H1 (cell line): Measurements from ENCODE around the gene FASTKD3. TPM values are rescaled to one million over a fixed set of nuclear protein-coding genes. Genes with fewer than 3 reads are reported as not detected.

Experiments
- CTCF ChIA-PET: fragments of 300-600 bp; sonication (Branson Sonifier 250); formaldehyde crosslinking; loops from one replicate; lab custom pipeline; 2021; ENCODE audit not compliant: partially characterized antibody; lab: Charles Lee
- POLR2A ChIA-PET: fragments of 300-600 bp; sonication (Branson Sonifier 250); formaldehyde crosslinking; loops from one replicate; lab custom pipeline; 2021; ENCODE audit warnings: inconsistent platforms; ENCODE audit not compliant: partially characterized antibody; lab: Charles Lee
- DNase-seq, 2 experiments: peaks; one replicate each; pipeline versions ENCODE4 v3.0.0 to v3.0.0-alpha.2; 2010 to 2022; ENCODE audit warnings: low spot score in 2 of 2, low read depth in 1 of 2, mixed read lengths in 1 of 2
- FAIRE-seq: peaks from 2 replicates; lab custom pipeline; 2011; peaks lifted over from hg19 to GRCh38; lab: Jason Lieb, UNC
- H2AFZ ChIP-seq: 2 replicates; pipeline ENCODE4 v1.8.1; 2012; ENCODE audit warnings: low read length, inconsistent platforms
- H2AK5ac ChIP-seq: 2 replicates; pipeline ENCODE4 v1.6.1; 2013; ENCODE audit warnings: low read depth, low read length
- H2BK120ac ChIP-seq: replicated peaks from 2 replicates; pipeline ENCODE3; 2013; ENCODE audit warnings: low read depth, low read length, inconsistent platforms
- H2BK12ac ChIP-seq: 2 replicates; pipeline ENCODE4 v1.6.1; 2013; ENCODE audit warnings: low read depth, low read length
- H2BK15ac ChIP-seq: 2 replicates; pipeline ENCODE4 v1.6.1; 2013; ENCODE audit warnings: low read length
- H2BK20ac ChIP-seq: 2 replicates; pipeline ENCODE4 v1.6.1; 2013; ENCODE audit warnings: low read length
- H2BK5ac ChIP-seq: 2 replicates; pipeline ENCODE4 v1.6.1; 2013; ENCODE audit warnings: low read depth, low read length
- H3K14ac ChIP-seq: 2 replicates; pipeline ENCODE4 v1.6.1; 2013; ENCODE audit warnings: inconsistent platforms; ENCODE audit not compliant: insufficient read length
- H3K18ac ChIP-seq: 2 replicates; pipeline ENCODE4 v1.6.1; 2013; ENCODE audit warnings: low read length; ENCODE audit errors: extremely low read depth
- H3K23ac ChIP-seq: 2 replicates; pipeline ENCODE4 v1.6.1; 2013; ENCODE audit warnings: inconsistent platforms; ENCODE audit not compliant: insufficient read length
- H3K23me2 ChIP-seq: 2 replicates; pipeline ENCODE4 v1.6.1; 2013; ENCODE audit warnings: low read depth, low read length
- H3K27ac ChIP-seq: 2 replicates; pipeline ENCODE4 v1.6.1; 2011; ENCODE audit warnings: low read depth, low read length, inconsistent platforms
- H3K27me3 ChIP-seq, 4 experiments: replicated peaks in 1 of 4; 1 replicate in 1 of 4; 2 replicates in 3 of 4; pipeline versions ENCODE4 v1.6.1 to v1.8.1; 2011 to 2013; ENCODE audit warnings: low read length in 3 of 4, mild to moderate bottlenecking in 3 of 4, inconsistent platforms in 2 of 4, mixed read lengths in 2 of 4, moderate library complexity in 1 of 4; ENCODE audit not compliant: control insufficient read depth in 3 of 4, insufficient read depth in 3 of 4; ENCODE audit errors: extremely low read depth in 1 of 4
- H3K36me3 ChIP-seq, 4 experiments: 2 replicates each; pipeline versions ENCODE4 v1.6.1 to v1.8.1; 2011 to 2013; ENCODE audit warnings: mild to moderate bottlenecking in 4 of 4, low read length in 3 of 4, moderate library complexity in 2 of 4, control low read depth in 1 of 4, inconsistent platforms in 1 of 4; ENCODE audit not compliant: insufficient read depth in 4 of 4, control insufficient read depth in 2 of 4
- H3K4ac ChIP-seq: replicated peaks from 2 replicates; pipeline ENCODE3; 2013; ENCODE audit warnings: low read length, low read depth, mixed read lengths, inconsistent platforms; ENCODE audit not compliant: insufficient read length
- H3K4me1 ChIP-seq, 4 experiments: replicated peaks in 1 of 4; 1 replicate in 1 of 4; 2 replicates in 3 of 4; pipeline versions ENCODE4 v1.6.1 to v1.8.1; 2011 to 2013; ENCODE audit warnings: low read length in 3 of 4, inconsistent platforms in 2 of 4, mixed read lengths in 1 of 4; ENCODE audit not compliant: insufficient read depth in 4 of 4, control insufficient read depth in 3 of 4
- H3K4me2 ChIP-seq, 2 experiments: 2 replicates each; pipeline versions ENCODE4 v1.6.1 to v1.8.1; 2011 to 2013; ENCODE audit warnings: low read depth in 2 of 2, low read length in 2 of 2, control low read depth in 1 of 2, inconsistent platforms in 1 of 2, mild to moderate bottlenecking in 1 of 2; ENCODE audit not compliant: insufficient read depth in 1 of 2
- H3K4me3 ChIP-seq, 4 experiments: fragments of 200-600, 300-600 bp in 1 of 4; sonication (generic), shearing (Covaris generic), sonication (Bioruptor Twin) in 1 of 4; 2 replicates each; pipeline versions ENCODE4 v1.5.1 to v1.8.1; 2011 to 2016; ENCODE audit warnings: low read length in 4 of 4, low read depth in 3 of 4, control low read depth in 2 of 4, inconsistent platforms in 2 of 4, mild to moderate bottlenecking in 2 of 4, mixed read lengths in 1 of 4, moderate library complexity in 1 of 4; ENCODE audit not compliant: insufficient read depth in 2 of 4; ENCODE audit errors: extremely low read depth in 1 of 4
- H3K56ac ChIP-seq: replicated peaks from 2 replicates; pipeline ENCODE3; 2013; ENCODE audit warnings: low read depth, mild to moderate bottlenecking, mixed read lengths, low read length, inconsistent platforms; ENCODE audit not compliant: insufficient read length
- H3K79me1 ChIP-seq: 2 replicates; pipeline ENCODE4 v1.6.1; 2013; ENCODE audit warnings: low read depth, low read length, control low read depth
- H3K79me2 ChIP-seq, 2 experiments: 2 replicates each; pipeline versions ENCODE4 v1.6.1 to v1.8.1; 2012 to 2013; ENCODE audit warnings: low read length in 2 of 2, mild to moderate bottlenecking in 2 of 2, inconsistent platforms in 1 of 2; ENCODE audit not compliant: insufficient read depth in 2 of 2, control insufficient read depth in 1 of 2
- H3K9ac ChIP-seq, 4 experiments: replicated peaks in 1 of 4; 1 replicate in 1 of 4; 2 replicates in 3 of 4; pipeline versions ENCODE4 v1.6.1 to v1.8.1; 2011 to 2013; ENCODE audit warnings: low read depth in 3 of 4, low read length in 3 of 4, control low read depth in 2 of 4, mild to moderate bottlenecking in 2 of 4, moderate library complexity in 2 of 4, inconsistent platforms in 1 of 4; ENCODE audit errors: extremely low read depth in 1 of 4
- H3K9me3 ChIP-seq, 2 experiments: 2 replicates each; pipeline versions ENCODE4 v1.6.1 to v1.8.1; 2012 to 2013; ENCODE audit warnings: mild to moderate bottlenecking in 2 of 2, moderate library complexity in 2 of 2, control low read depth in 1 of 2, inconsistent platforms in 1 of 2, low read depth in 1 of 2, low read length in 1 of 2, mixed read lengths in 1 of 2; ENCODE audit not compliant: insufficient read depth in 2 of 2
- H4K20me1 ChIP-seq, 2 experiments: replicated peaks in 1 of 2; 2 replicates each; pipeline versions ENCODE3 to v1.8.1; 2011 to 2013; ENCODE audit warnings: inconsistent platforms in 2 of 2, low read length in 2 of 2, mild to moderate bottlenecking in 1 of 2; ENCODE audit not compliant: insufficient read depth in 2 of 2, control insufficient read depth in 1 of 2
- H4K5ac ChIP-seq: 2 replicates; pipeline ENCODE4 v1.6.1; 2013; ENCODE audit warnings: low read length, low read depth, mixed read lengths, inconsistent platforms; ENCODE audit not compliant: insufficient read length
- H4K8ac ChIP-seq: 2 replicates; pipeline ENCODE4 v1.8.0; 2013; ENCODE audit warnings: mild to moderate bottlenecking, moderate library complexity, low read length, inconsistent platforms; ENCODE audit not compliant: insufficient read depth; ENCODE audit errors: extremely low read depth
- H4K91ac ChIP-seq: replicated peaks from 2 replicates; pipeline ENCODE3; 2013; ENCODE audit warnings: low read length, mixed read lengths, inconsistent platforms; ENCODE audit not compliant: insufficient read length
- CHD1 ChIP-seq: IDR thresholded peaks from 2 replicates; pipeline ENCODE4 v1.6.1; 2012; ENCODE audit warnings: low read depth, low read length, improper control_type of control experiment
- HDAC2 ChIP-seq, 2 experiments: fragments of 300-600 bp in 1 of 2; sonication (generic) in 1 of 2; IDR thresholded peaks; 2 replicates each; pipeline ENCODE4 v1.6.1; 2011 to 2012; ENCODE audit warnings: low read depth in 2 of 2, low read length in 2 of 2, mild to moderate bottlenecking in 2 of 2, moderate library complexity in 2 of 2, borderline replicate concordance in 1 of 2, inconsistent platforms in 1 of 2
- KDM1A ChIP-seq: fragments of 200-600, 300-600 bp; sonication (generic); IDR thresholded peaks from 2 replicates; pipeline ENCODE4 v1.7.1; 2016; ENCODE audit warnings: mild to moderate bottlenecking, low read length, borderline replicate concordance
- KDM4A ChIP-seq: IDR thresholded peaks from one replicate; pipeline ENCODE4 v1.7.1; 2012; ENCODE audit warnings: low read depth, mild to moderate bottlenecking, moderate library complexity, low read length, inconsistent platforms; ENCODE audit not compliant: severe bottlenecking
- MAX ChIP-seq: IDR thresholded peaks from 2 replicates; pipeline ENCODE4 v1.6.1; 2012; ENCODE audit warnings: inconsistent platforms
- RBBP5 ChIP-seq: IDR thresholded peaks from 2 replicates; pipeline ENCODE4 v1.7.1; 2012; ENCODE audit warnings: low read depth, mild to moderate bottlenecking, inconsistent platforms, low read length, moderate library complexity, borderline replicate concordance
- RNF2 ChIP-seq: fragments of 200-900, 300-1000 bp; sonication (generic); IDR thresholded peaks from 2 replicates; pipeline ENCODE4 v1.7.1; 2016; ENCODE audit warnings: borderline replicate concordance, low read depth, mild to moderate bottlenecking, antibody characterized with exemption, low read length; ENCODE audit not compliant: poor library complexity, severe bottlenecking; ENCODE audit errors: missing control alignments
- TEAD4 ChIP-seq: IDR thresholded peaks from 2 replicates; pipeline ENCODE4 v1.6.1; 2012; ENCODE audit warnings: low read depth, low read length, inconsistent platforms, mixed read lengths
- WGBS, 2 experiments: shearing (Covaris generic) in 1 of 2; methylation state at CpG; one replicate each; pipeline versions ENCODE4 v1.1.6 to v1.1.7; 2013 to 2015; ENCODE audit warnings: low lambda C conversion rate in 2 of 2, mixed read lengths in 2 of 2, inconsistent platforms in 1 of 2, low coverage in 1 of 2, missing lambda C conversion rate in 1 of 2; ENCODE audit not compliant: insufficient replicate concordance in 2 of 2, insufficient coverage in 1 of 2, insufficient read length in 1 of 2; ENCODE audit errors: extremely low coverage in 1 of 2, missing lambda C conversion rate in 1 of 2; 5-methylcytosine and 5-hydroxymethylcytosine counted together
- polyA plus RNA-seq, 7 experiments: library from polyadenylated mRNA; depleted of rRNA in 3 of 7; stranded (reverse) in 5 of 7; unstranded in 2 of 7; fragments of >200 nt in 5 of 7; fragments of 200-250 nt in 2 of 7; gene quantifications; 1 replicate in 5 of 7; 2 replicates in 1 of 7; 4 replicates in 1 of 7; pipeline versions ENCODE4 v1.2.1 to v1.2.3, GENCODE V29; 2011 to 2013; ENCODE audit warnings: missing spikeins in 2 of 7, mixed read lengths in 2 of 7
- total RNA-seq: library from RNA; stranded (reverse); fragmentation: NEBNext Ultra II Directional; extraction: Animal tissue kit (Norgen Biotek cat#: 25700); gene quantifications from 2 replicates; pipeline ENCODE4 v1.2.1, GENCODE V29; 2021

FASTKD3 gene
- total and polyA plus RNA-seq, 2 of the 8 experiments (the other 6 are each of a cell fraction or from before 2014, with no cell fraction given), result 5.6 to 7.6 TPM

- Histone ChIP-seq H3K9me3 (no peaks in the 10 kb centered on the region), H4K91ac (no peak overlapping the region), H2BK5ac (no peak overlapping the region), H3K4me2 (peak overlapping the region; percentile 76 to 87), H2BK120ac (no peak overlapping the region), H3K79me2 (no peaks in the 10 kb centered on the region), H3K4me1 (peaks cover 0 to 8% (median 3%) of the 10 kb centered on the region in 4 experiments; a peak in 4 of 7 replicates), H2AK5ac (no peak overlapping the region), H3K4me3 (peak overlapping the region; percentile 59 to 89 (median 61)), H3K27ac (no peak overlapping the region), H3K23me2 (peaks cover 9% of the 10 kb centered on the region), H4K5ac (no peak overlapping the region), H2BK12ac (0 out of 2 replicates have a peak overlapping the region, but pooled peaks have one; percentile 3), H2BK20ac (no peak overlapping the region), H3K79me1 (no peaks in the 10 kb centered on the region), H3K27me3 (peaks cover 0 to 16% (median 9%) of the 10 kb centered on the region in 4 experiments; a peak in 4 of 7 replicates), H3K36me3 (no peaks in the 10 kb centered on the region), H3K14ac (no peak overlapping the region), H3K23ac (no peak overlapping the region), H3K9ac (peak overlapping the region in 1 of 4 experiments; percentile 37; a peak in 1 of 7 replicates), H3K18ac (no peak overlapping the region), H3K56ac (no peak overlapping the region), H4K20me1 (no peaks in the 10 kb centered on the region), H2BK15ac (no peak overlapping the region)
- no peak for DNase-seq
- FAIRE-seq, result no peak
- ChIA-PET CTCF (interaction anchor here (0.6 to 3.4 kb wide), 11 partner anchors 10 to 773 kb away, joined by 3 to 23 read pairs (median 5); partner anchors contain the start of genes FASTKD3 and MTRR), POLR2A (interaction anchor here (1.2 to 1.5 kb wide), 2 partner anchors 18 to 455 kb away, joined by 3 to 4 read pairs; partner anchors contain the start of genes ADCY2, FASTKD3 and MTRR)
- WGBS, 2 experiments, result 52% methylated on average over 16 of the region's 16 CpGs; no CpG with 5 or more reads in 1 of the 2 experiments
- TF ChIP-seq RBBP5 (0 out of 2 replicates have a peak, but pooled peaks have one; percentile 34), KDM1A (peak; percentile 55; the same call in 1 of the 2 replicates), TEAD4 (no peak), KDM4A (peak; percentile 66), HDAC2 (IDR thresholded peaks at IDR 0.05; ENCODE audit: borderline replicate concordance in 1 of 2, low read depth in 2 of 2, low read length in 2 of 2) (no peak), RNF2 (no peak), CHD1 (no peak), MAX (peak; percentile 6; the same call in 1 of the 2 replicates)
- TF ChIP-seq, all 59 proteins: peak for 4
- peak overlapping the region; percentile 90; the same call in 1 of the 2 replicates for H2AFZ ChIP-seq
- H4K8ac ChIP-seq, result no peak overlapping the region
- no peak overlapping the region for H3K4ac ChIP-seq
Observed at GRCh38 chr5:7851240-7851592, 17.6 kb downstream of the FASTKD3 start.
